Caco-2 (cell line): ENCODE results near the gene FOXL2. TPM values are rescaled to one million over a fixed set of nuclear protein-coding genes. Genes with fewer than 3 reads are reported as not detected.

ENCODE experiments used
- BruUV-seq: library from RNA; stranded (reverse); fragments of 400-500 nt; replicated peaks from 2 replicates; lab custom pipeline; 2021; lab: Mats Ljungman, UMichigan
- CTCF ChIA-PET: fragments of 300-600 bp; sonication (Branson Sonifier 250); formaldehyde crosslinking; loops from one replicate; lab custom pipeline; 2022; ENCODE audit warnings: antibody characterized with exemption; lab: Charles Lee
- POLR2A ChIA-PET: fragments of 300-600 bp; sonication (Branson Sonifier 250); formaldehyde crosslinking; loops from one replicate; lab custom pipeline; 2022; ENCODE audit warnings: antibody characterized with exemption; lab: Charles Lee
- DNase-seq, 2 experiments: peaks; one replicate each; pipeline versions ENCODE4 v3.0.0 to v3.0.0-alpha.2; 2020 to 2022
- H3K27me3 ChIP-seq: replicated peaks from 2 replicates; pipeline ENCODE4 v1.6.0; 2011; ENCODE audit warnings: low read length; ENCODE audit not compliant: control insufficient read depth, insufficient read depth
- H3K36me3 ChIP-seq: 2 replicates; pipeline ENCODE4 v1.5.1; 2011; ENCODE audit warnings: low read length; ENCODE audit not compliant: control insufficient read depth, insufficient read depth
- H3K4me1 ChIP-seq: fragments of 250-450 bp; sonication (Bioruptor Pico); 2 replicates; pipeline ENCODE4 v1.5.1; 2020; ENCODE audit warnings: mild to moderate bottlenecking
- H3K4me3 ChIP-seq: 2 replicates; pipeline ENCODE4 v1.5.1; 2011; ENCODE audit warnings: low read depth, mild to moderate bottlenecking, control low read depth, low read length
- H3K9me3 ChIP-seq: fragments of 250-450 bp; sonication (Bioruptor Pico); 2 replicates; pipeline ENCODE4 v1.5.1; 2020; ENCODE audit warnings: mild to moderate bottlenecking, moderate library complexity
- H3K27ac Mint-ChIP-seq: one replicate; pipeline ENCODE4 v1.8.0; 2022; ENCODE audit warnings: mixed read lengths; ENCODE audit not compliant: unreplicated experiment
- H3K27me3 Mint-ChIP-seq: one replicate; pipeline ENCODE4 v1.8.0; 2022; ENCODE audit warnings: mixed read lengths; ENCODE audit not compliant: insufficient read depth, unreplicated experiment
- H3K36me3 Mint-ChIP-seq: one replicate; pipeline ENCODE4 v1.8.0; 2022; ENCODE audit warnings: mild to moderate bottlenecking, mixed read lengths; ENCODE audit not compliant: insufficient read depth, unreplicated experiment
- H3K4me1 Mint-ChIP-seq: one replicate; pipeline ENCODE4 v1.8.0; 2022; ENCODE audit warnings: low read depth, mixed read lengths; ENCODE audit not compliant: unreplicated experiment
- H3K4me3 Mint-ChIP-seq: one replicate; pipeline ENCODE4 v1.8.0; 2022; ENCODE audit warnings: mild to moderate bottlenecking, moderate library complexity, mixed read lengths; ENCODE audit not compliant: unreplicated experiment
- H3K9me3 Mint-ChIP-seq: one replicate; pipeline ENCODE4 v1.8.0; 2022; ENCODE audit warnings: mixed read lengths; ENCODE audit not compliant: unreplicated experiment
- CTCF ChIP-seq, 2 experiments: fragments of 200-600 bp in 1 of 2; IDR thresholded peaks; 1 replicate in 1 of 2; 2 replicates in 1 of 2; pipeline versions ENCODE4 v1.5.1 to v1.8.0; 2011 to 2022; ENCODE audit warnings: antibody characterized with exemption in 1 of 2, control low read depth in 1 of 2, inconsistent platforms in 1 of 2, low read depth in 1 of 2, low read length in 1 of 2, mild to moderate bottlenecking in 1 of 2, moderate library complexity in 1 of 2; ENCODE audit not compliant: insufficient read depth in 1 of 2, severe bottlenecking in 1 of 2, unreplicated experiment in 1 of 2
- intact Hi-C: fragments of 100-400 bp; cut with micrococcal nuclease; formaldehyde crosslinking; loops from one replicate; pipeline ENCODE4 v1.10.0; 2022; ENCODE audit not compliant: unreplicated experiment
- total RNA-seq: library from RNA; stranded (reverse); gene quantifications from 2 replicates; pipeline ENCODE4 v1.2.3, GENCODE V29; 2022

Gene FOXL2
- total RNA-seq, 1 experiment from 2014 or later, result 1.8 TPM

DNA sequence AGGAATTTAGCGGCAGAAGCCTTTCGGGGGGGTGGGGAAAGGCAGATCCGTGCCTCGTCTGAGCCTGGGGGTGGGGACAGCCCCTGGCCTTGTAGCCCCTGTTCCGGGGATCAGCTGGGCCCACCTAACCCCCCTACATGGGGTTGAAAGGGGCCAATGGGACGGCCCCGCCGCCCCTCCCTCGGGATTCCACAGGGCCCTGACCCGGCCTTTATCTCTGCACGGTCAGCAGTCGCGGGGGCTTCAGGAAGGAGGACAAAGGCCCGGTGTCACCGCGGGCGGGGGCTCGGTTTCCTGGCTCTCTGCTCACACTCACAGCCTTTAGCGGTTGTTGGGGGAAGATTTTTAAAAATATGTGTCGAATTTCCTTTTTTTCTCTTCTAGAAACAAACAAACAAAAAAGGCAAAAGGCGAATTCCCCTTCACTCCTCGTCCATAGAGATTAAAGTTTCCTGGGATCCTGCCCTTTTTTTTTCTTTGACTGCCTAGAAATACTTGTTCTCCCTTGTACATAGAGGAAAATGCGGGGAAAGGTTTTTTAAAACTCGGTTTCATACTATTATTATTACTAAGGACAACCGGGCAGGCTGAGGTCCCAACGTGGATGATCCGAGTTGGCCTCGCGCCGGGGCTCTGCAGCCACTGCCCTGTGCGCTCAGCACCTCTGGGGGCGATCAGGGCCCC, 7.9 kb downstream of the FOXL2 start:
- Mint-ChIP-seq H3K4me3 (no peak overlapping the region), H3K9me3 (no peaks in the 10 kb centered on the region), H3K27me3 (peaks cover 8% of the 10 kb centered on the region), H3K27ac (no peak overlapping the region), H3K36me3 (no peaks in the 10 kb centered on the region), H3K4me1 (no peaks in the 10 kb centered on the region)
- no TSS peak for BruUV-seq
- Histone ChIP-seq H3K27me3 (no peaks in the 10 kb centered on the region), H3K9me3 (no peaks in the 10 kb centered on the region), H3K4me1 (no peaks in the 10 kb centered on the region), H3K4me3 (no peak overlapping the region), H3K36me3 (no peaks in the 10 kb centered on the region)
- no peak for TF ChIP-seq CTCF (IDR thresholded peaks at IDR 0.05; ENCODE audit: insufficient read depth in 1 of 2, low read depth in 1 of 2, low read length in 1 of 2, severe bottlenecking in 1 of 2, unreplicated experiment in 1 of 2)
- intact Hi-C loops, result no loop called here
- CTCF ChIA-PET, result no interaction called here
- POLR2A ChIA-PET, result no interaction called here
- no peak for DNase-seq

- H3K27me3 ChIP-seq, result no peaks in the 10 kb centered on the region
Observed at GRCh38 chr3:138938056-138938876, 8.7 kb downstream of the FOXL2 start.

DNA sequence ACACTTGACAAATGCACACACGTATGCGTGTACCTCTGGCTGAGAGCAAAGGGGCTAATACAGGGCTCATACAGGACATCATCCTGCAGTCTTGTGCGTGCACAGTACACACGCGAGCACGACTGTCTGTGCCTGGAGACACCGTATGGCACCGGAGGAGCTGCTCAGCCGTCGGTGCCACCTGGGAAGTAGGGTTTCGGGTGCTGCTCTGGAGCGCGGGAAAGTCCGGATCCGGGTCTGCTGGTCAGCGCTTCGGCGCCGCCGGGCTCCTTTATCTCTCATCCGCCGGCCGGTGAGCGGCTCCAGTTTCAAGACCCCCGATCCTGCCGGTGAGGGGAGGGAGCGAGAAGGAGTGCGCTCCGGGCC, 9.3 kb downstream of the FOXL2 start:
- Histone ChIP-seq H3K9me3 (no peaks in the 10 kb centered on the region), H3K36me3 (no peaks in the 10 kb centered on the region), H3K4me3 (no peak overlapping the region), H3K27me3 (no peaks in the 10 kb centered on the region), H3K4me1 (no peaks in the 10 kb centered on the region)
- Mint-ChIP-seq H3K27me3 (no peaks in the 10 kb centered on the region), H3K36me3 (no peaks in the 10 kb centered on the region), H3K9me3 (no peaks in the 10 kb centered on the region), H3K4me3 (no peak overlapping the region), H3K4me1 (no peaks in the 10 kb centered on the region), H3K27ac (no peak overlapping the region)
- intact Hi-C loops, result no loop called here
- no peak for TF ChIP-seq CTCF (IDR thresholded peaks at IDR 0.05; ENCODE audit: insufficient read depth in 1 of 2, low read depth in 1 of 2, low read length in 1 of 2, severe bottlenecking in 1 of 2, unreplicated experiment in 1 of 2)
- CTCF ChIA-PET, result no interaction called here
- no peak for DNase-seq
- no TSS peak for BruUV-seq
- POLR2A ChIA-PET, result no interaction called here

More at GRCh38 chr3:138938056-138938876, 8.7 kb downstream of the FOXL2 start:
- no peak for DNase-seq
- TF ChIP-seq CTCF (IDR thresholded peaks at IDR 0.05; ENCODE audit: insufficient read depth in 1 of 2, low read depth in 1 of 2, low read length in 1 of 2, severe bottlenecking in 1 of 2, unreplicated experiment in 1 of 2), result no peak
- H3K27me3 Mint-ChIP-seq, result peaks cover under 1% of the 10 kb centered on the region
- intact Hi-C loops, result no loop called here
- ChIA-PET CTCF (no interaction called here), POLR2A (no interaction called here)
- no peaks in the 10 kb centered on the region for H3K36me3 ChIP-seq
- no TSS peak for BruUV-seq
- no peaks in the 10 kb centered on the region for H3K4me1 ChIP-seq
- H3K4me1 Mint-ChIP-seq, result no peaks in the 10 kb centered on the region
- no peaks in the 10 kb centered on the region for H3K36me3 Mint-ChIP-seq
- no peaks in the 10 kb centered on the region for H3K9me3 Mint-ChIP-seq
- H3K4me3 ChIP-seq, result no peak overlapping the region
- no peaks in the 10 kb centered on the region for H3K9me3 ChIP-seq
- no peak overlapping the region for H3K27ac Mint-ChIP-seq
- no peak overlapping the region for H3K4me3 Mint-ChIP-seq
